Measurements from ENCODE around the gene KCNQ1. TPM values are rescaled to one million over a fixed set of nuclear protein-coding genes. Genes with fewer than 3 reads are reported as not detected.

KCNQ1 gene
- total RNA-seq, 1 experiment from 2014 or later = 2.3 TPM

DNA sequence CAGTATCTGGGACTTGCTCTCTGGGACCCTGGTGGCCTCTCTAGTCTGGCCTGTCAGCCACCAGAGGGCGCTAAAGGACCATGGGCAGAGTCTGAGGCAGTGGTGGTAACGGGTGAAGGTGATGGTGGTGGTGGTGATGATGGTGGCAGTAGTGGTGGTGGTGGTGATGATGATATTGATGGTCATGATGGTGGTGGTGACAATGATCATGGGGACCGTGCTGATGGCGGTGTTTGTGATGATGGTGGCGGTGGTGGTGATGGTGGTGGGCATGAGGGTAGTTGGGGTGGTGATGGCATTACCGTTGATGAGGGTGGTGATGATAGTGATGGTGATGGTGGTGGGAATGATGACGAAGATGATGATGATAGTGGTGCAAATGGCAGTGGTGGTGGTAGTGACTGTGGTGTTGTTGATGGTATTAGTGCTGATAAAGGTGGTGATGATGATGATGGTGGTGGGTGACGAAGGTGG, 16.4 kb upstream of the KCNQ1 start:
- Histone ChIP-seq H2BK12ac (ENCODE audit: insufficient read length, low read depth, low read length) (no peak overlapping the region), H4K91ac (ENCODE audit: insufficient read length, low read depth, low read length) (no peak overlapping the region), H3T11ph (ENCODE audit: low read length) (no peak overlapping the region), H4K5ac (ENCODE audit: insufficient read length, low read depth, low read length) (no peak overlapping the region), H2AK5ac (ENCODE audit: insufficient read length, low read length) (no peak overlapping the region), H3K14ac (ENCODE audit: insufficient read depth, low read length) (no peak overlapping the region), H2BK5ac (ENCODE audit: insufficient read length, low read length) (no peak overlapping the region), H3K23me2 (ENCODE audit: insufficient read length, low read depth, low read length, poor library complexity, severe bottlenecking) (no peaks in the 10 kb centered on the region), H3K9me3 (ENCODE audit: control insufficient read depth, low read depth, low read length) (no peaks in the 10 kb centered on the region), H4K8ac (replicated peaks; ENCODE audit: insufficient read length, low read depth, low read length) (no peak overlapping the region), H3K27ac (ENCODE audit: insufficient read length, low read depth, low read length) (no peak overlapping the region), H3K4ac (ENCODE audit: low read depth, low read length) (no peak overlapping the region), H2BK120ac (ENCODE audit: low read depth, low read length, poor library complexity, severe bottlenecking) (no peak overlapping the region), H3K23ac (ENCODE audit: insufficient read length, low read depth, low read length) (no peak overlapping the region), H2BK20ac (ENCODE audit: low read depth, low read length, poor library complexity, severe bottlenecking) (no peak overlapping the region), H3K79me2 (ENCODE audit: insufficient read depth, low read length) (no peaks in the 10 kb centered on the region), H3K27me3 (ENCODE audit: insufficient read depth, low read length) (no peaks in the 10 kb centered on the region; the same call in 1 of the 2 replicates), H3K56ac (ENCODE audit: insufficient read length, low read depth, low read length) (no peak overlapping the region), H4K20me1 (ENCODE audit: control insufficient read depth, insufficient read depth, insufficient read length) (no peaks in the 10 kb centered on the region), H3K9ac (ENCODE audit: extremely low read depth, insufficient read length, low read length) (no peak overlapping the region), H2BK15ac (ENCODE audit: low read depth, low read length) (no peak overlapping the region), H3K4me2 (ENCODE audit: insufficient read depth, insufficient read length, low read length) (no peak overlapping the region), H3K18ac (ENCODE audit: insufficient read length, low read depth, low read length) (no peak overlapping the region), H2AFZ (ENCODE audit: low read length) (no peak overlapping the region), H3K79me1 (ENCODE audit: insufficient read depth, low read depth, low read length, poor library complexity, severe bottlenecking) (no peaks in the 10 kb centered on the region), H3K4me1 (ENCODE audit: insufficient read depth, low read length) (no peaks in the 10 kb centered on the region)
- Mint-ChIP-seq H3K27ac (no peak overlapping the region), H3K9me3 (no peaks in the 10 kb centered on the region; a peak in 2 of 5 replicates), H3K4me1 (no peaks in the 10 kb centered on the region), H3K36me3 (ENCODE audit: insufficient read depth in 1 of 3, low read depth in 3 of 3) (no peaks in the 10 kb centered on the region), H3K27me3 (ENCODE audit: low read depth) (peaks cover 24% of the 10 kb centered on the region), H3K4me3 (no peak overlapping the region)
- WGBS (ENCODE audit: extremely low coverage, insufficient read length, low lambda C conversion rate) = 100% methylated on average over 1 of the region's 8 CpGs
- DNase-seq = peak; percentile 74
- TF ChIP-seq, protein P1, sequence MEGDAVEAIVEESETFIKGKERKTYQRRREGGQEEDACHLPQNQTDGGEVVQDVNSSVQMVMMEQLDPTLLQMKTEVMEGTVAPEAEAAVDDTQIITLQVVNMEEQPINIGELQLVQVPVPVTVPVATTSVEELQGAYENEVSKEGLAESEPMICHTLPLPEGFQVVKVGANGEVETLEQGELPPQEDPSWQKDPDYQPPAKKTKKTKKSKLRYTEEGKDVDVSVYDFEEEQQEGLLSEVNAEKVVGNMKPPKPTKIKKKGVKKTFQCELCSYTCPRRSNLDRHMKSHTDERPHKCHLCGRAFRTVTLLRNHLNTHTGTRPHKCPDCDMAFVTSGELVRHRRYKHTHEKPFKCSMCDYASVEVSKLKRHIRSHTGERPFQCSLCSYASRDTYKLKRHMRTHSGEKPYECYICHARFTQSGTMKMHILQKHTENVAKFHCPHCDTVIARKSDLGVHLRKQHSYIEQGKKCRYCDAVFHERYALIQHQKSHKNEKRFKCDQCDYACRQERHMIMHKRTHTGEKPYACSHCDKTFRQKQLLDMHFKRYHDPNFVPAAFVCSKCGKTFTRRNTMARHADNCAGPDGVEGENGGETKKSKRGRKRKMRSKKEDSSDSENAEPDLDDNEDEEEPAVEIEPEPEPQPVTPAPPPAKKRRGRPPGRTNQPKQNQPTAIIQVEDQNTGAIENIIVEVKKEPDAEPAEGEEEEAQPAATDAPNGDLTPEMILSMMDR (conservative IDR thresholded peaks at IDR 0.05) = peak; percentile 88

Measured in H9 (cell line).